COLO668 (cell line): Measurements from ENCODE around the gene BCKDHA.
"Not testable (repeated sequence)": the region's sequence is repeated elsewhere in the genome, so short reads cannot be mapped to it uniquely, and the experiment has no call there.

Source experiments
- DNase-seq: peaks from one replicate; lab custom pipeline; 2025; ENCODE audit not compliant: unreplicated experiment; lab: John Stamatoyannopoulos, UW

BCKDHA gene

DNA sequence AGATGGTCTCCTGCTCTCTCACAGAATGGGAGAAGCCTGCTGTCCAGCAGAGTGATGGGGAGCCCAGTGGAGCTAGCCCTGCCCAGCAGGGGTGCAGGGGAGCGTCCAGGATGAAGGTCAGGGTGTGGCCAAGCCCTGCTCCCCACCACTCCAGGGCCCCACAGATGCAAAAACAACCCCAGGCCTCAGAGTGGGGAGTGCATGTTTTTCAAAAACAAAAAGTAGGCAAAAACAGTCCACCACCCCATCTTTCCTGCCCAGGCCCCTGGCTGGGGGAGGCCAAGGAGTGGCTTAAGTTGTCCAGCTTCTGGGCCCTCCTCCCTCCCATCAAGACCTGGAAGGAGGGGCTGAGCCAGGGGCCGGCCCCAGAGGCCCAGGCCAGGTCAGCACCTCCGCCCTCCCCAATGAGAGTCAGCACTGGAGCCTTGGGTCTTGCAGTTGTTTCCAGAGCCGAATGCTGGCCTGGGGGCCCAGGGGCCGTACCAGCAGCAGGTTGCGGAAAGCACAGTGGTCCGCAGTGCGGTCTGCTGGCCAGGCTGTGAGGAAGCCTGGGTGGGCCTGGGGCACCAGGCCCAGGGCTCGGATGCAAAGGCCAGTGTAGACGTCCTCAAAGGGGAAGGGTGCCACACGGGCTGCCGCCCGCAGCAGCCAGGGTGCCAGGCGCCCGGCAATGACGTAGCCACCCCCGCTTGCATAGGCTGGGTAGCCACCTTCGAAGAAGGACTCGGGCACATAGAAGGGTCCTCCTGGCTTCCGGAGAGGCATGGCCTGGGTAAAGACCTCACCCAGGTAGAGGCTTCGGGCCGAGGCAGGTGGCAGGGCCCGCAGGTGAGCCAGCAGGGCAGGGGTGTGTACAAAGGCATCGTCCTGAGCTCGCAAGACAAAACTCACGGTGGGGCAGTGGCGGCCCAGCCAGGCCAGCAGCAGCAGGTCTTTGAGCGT lies 27.8 kb downstream of the BCKDHA start:
- no peak for DNase-seq

GRCh38 chr19:41426116-41426841 lies 28.7 kb downstream of the BCKDHA start:
- no peak for DNase-seq

GRCh38 chr19:41426952-41427646 lies 29.5 kb downstream of the BCKDHA start, which contains the start of gene B3GNT8:
TSS of gene B3GNT8 (minus strand) at chr19:41427374. CDS start at chr19:41426778, 596 bp downstream.
- DNase-seq = peak; percentile 91

- peak; percentile 54 for DNase-seq
Measured at GRCh38 chr19:41427647-41428480, 30.2 kb downstream of the BCKDHA start.

- no peak for DNase-seq
Measured at GRCh38 chr19:41428481-41428859, 30.9 kb downstream of the BCKDHA start.

DNA sequence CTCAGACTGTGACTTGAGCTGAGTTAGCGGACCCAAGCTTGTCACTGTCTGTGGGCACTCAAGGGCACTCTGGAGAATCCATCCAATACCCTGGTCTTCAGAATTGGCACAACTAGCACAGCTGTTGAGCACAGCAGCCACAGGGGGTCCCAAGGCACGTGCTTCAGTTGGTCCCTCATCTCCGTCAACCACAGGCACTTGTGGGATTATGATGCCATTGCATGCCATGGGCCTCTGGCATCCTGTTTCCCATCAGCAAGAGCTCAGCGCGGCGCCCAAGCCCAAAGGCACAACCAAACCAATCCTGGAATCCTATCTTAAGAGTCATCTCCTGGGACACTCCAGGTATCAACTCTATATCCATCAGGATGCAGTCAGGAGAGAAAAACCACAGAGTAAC lies 33.3 kb downstream of the BCKDHA start:
- DNase-seq = no peak

- DNase-seq = peak; percentile 3
Measured at GRCh38 chr19:41431426-41432386, 34.1 kb downstream of the BCKDHA start.

DNA sequence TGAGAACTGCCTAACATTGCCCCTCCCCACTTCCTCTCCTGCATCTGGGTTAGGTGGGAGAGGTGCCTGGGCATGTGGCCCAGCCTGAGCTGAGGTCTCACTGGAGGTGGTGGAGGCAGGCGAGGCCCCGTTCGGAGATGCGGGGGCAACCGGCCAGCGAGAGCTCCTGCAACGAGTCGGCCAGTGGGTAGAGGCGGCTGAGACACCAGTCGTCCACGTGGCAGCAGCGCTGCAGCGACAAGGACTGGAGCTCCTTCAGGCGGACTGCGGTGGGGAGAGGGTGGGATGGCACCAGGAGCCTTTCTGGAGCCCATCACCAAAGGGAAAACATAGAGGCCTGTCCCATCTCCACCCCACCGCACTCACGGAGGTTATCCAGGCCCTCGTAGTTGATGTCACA lies 35.6 kb downstream of the BCKDHA start:
- DNase-seq = no peak

- DNase-seq = no peak
Measured at GRCh38 chr19:41434450-41434849, 36.8 kb downstream of the BCKDHA start.

DNA sequence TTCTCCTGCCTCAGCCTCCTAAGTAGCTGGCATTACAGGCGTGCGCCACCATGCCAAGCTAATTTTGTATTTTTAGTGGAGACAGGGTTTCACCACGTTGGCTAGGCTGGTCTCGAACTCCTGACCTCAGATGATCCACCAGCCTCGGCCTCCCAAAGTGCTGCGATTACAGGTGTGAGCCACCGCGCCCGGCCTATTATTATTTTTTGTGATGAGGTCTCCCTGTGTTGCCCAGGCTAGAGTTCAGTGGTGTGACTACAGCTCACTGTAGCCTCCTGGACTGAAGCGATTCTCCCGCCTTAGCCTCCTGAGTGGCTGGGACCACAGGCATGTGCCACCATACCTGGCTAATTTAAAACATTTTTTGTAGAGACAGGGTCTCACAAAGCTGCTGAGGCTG lies 37.8 kb downstream of the BCKDHA start:
- DNase-seq = not testable (repeated sequence)

DNA sequence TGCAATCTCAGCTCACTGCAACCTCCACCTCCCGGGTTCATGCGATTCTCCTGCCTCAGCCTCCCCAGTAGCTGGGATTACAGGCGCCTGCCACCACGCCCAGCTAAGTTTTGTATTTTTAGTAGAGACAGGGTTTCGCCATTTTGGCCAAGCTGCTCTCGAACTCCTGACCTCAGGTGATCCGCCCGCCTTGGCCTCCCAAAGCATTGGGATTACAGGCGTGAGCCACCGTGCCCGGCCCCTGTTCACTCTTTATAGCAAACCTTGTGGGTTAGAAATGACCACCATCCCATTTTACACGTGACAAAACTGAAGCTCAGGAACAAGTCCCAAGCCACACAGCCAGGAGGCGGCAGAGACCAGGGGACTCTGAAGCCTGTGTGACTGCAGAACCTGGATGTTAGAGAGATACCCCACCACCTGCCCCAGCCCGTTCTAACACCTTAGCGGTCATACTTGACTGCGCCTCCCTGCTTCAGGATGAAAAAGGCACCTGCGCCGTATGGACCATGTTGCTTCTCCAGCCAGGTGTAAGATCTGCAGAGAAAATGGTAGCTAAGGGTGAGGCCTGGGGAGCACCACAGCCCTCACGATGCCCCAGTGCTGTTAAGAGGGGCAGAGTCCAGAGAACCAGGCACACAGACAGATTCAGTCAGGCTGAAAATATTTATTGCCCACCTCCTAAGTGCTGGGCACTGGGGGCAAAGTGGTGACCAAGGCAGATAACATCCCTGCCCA lies 38.5 kb downstream of the BCKDHA start:
- no peak for DNase-seq

DNA sequence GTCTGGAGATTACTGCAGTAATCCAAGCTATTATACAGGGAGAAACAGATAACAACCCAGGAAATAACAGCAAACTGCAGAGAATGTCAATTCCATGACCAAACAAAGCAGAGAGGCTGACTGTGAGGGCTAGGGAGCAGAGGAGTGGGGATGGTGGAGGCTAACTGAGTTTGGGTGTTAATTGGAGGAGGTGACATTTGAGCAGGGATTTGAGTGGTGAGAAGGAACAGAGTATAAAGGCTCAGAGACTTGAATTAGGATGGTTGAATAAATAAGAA lies 39.0 kb downstream of the BCKDHA start:
- DNase-seq = no peak

- DNase-seq = no peak
Measured at GRCh38 chr19:41437944-41438574, 40.4 kb downstream of the BCKDHA start.

DNA sequence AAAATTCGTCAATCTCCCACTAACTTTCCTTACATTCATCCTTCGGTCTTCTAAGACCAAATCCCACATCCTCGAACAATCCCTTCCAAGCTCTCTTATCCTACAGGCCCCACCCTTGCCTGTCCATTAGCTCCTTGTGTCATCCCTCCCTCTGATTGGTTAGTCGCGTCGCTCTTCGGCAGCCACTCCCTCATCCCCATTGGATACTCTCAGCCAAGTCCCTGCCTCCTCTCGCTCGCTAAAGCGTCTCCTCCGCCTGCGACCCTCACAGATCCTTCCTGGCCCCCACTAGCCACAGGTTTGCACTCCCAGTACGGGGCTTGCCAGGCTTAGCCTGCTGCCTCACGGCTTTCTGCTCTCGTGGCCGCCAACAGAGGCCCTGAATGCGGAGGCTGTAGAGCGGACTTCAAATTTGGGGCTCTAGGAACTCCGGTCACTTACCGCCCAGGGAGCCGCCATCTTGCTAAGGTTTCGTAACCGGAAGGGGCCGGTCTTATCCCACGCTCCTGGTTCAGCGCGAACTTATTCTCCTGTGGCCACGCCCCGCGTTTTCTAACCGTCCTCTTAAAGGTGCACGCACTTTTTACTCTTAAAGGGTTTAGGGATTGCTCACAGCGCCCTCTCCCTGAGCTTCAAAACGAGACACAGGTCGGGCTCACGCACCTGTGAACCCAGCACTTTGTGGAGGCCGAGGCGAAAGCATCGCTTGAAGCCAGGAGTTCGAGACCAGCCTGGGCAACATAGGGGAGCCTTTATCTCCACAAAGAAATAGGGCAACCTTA lies 42.0 kb downstream of the BCKDHA start, which contains the start of gene DMAC2:
Gene DMAC2 (minus strand): TSS at position 472 of the 782 bp plus-strand sequence. CDS start 13 bp downstream, at position 459.
- DNase-seq = peak; percentile 98

- DNase-seq = no peak
Measured at GRCh38 chr19:41441321-41441945, 43.8 kb downstream of the BCKDHA start.

GRCh38 chr19:41442473-41443355 lies 45.1 kb downstream of the BCKDHA start, which contains the start of gene ERICH4:
TSS of gene ERICH4 (plus strand) at chr19:41443156. CDS start at chr19:41443170, 14 bp downstream.
- no peak for DNase-seq
